Measurements from ENCODE around the gene NPFFR1. TPM values are rescaled to one million over a fixed set of nuclear protein-coding genes. Genes with fewer than 3 reads are reported as not detected.

The NPFFR1 gene
- total RNA-seq, 1 donor from 2014 or later = not detected

- no peak overlapping the region for H3K9ac ChIP-seq
- no peak overlapping the region for H2AFZ ChIP-seq (replicated peaks)
- no peaks in the 10 kb centered on the region for H4K20me1 ChIP-seq (ENCODE audit: low read depth)
- H3F3A ChIP-seq (ENCODE audit: low read depth) = no peaks in the 10 kb centered on the region
- Mint-ChIP-seq H3K27me3 (ENCODE audit: insufficient read depth, low read depth) (no peaks in the 10 kb centered on the region), H3K9me3 (no peaks in the 10 kb centered on the region), H3K4me1 (no peaks in the 10 kb centered on the region), H3K4me3 (no peak overlapping the region), H3K27ac (no peak overlapping the region), H3K36me3 (peaks cover 2% of the 10 kb centered on the region)
- H3K4me3 ChIP-seq = no peak overlapping the region
- no peak for TF ChIP-seq EZH2phosphoT487 (IDR thresholded peaks at IDR 0.05)
- no peak for TF ChIP-seq CTCF (IDR thresholded peaks at IDR 0.05)
- TF ChIP-seq EZH2 (IDR thresholded peaks at IDR 0.05) = no peak
- no peak for DNase-seq (ENCODE audit: low spot score)
- H3K79me2 ChIP-seq (ENCODE audit: low read depth) = no peaks in the 10 kb centered on the region
- no peak overlapping the region for H3K27ac ChIP-seq
- H3K4me1 ChIP-seq = no peaks in the 10 kb centered on the region
- no peak overlapping the region for H3K4me2 ChIP-seq
- H3K9me3 ChIP-seq (ENCODE audit: low read depth) = no peaks in the 10 kb centered on the region
- no peaks in the 10 kb centered on the region for H3K36me3 ChIP-seq
- H3K27me3 ChIP-seq = no peaks in the 10 kb centered on the region
Measured at GRCh38 chr10:70303730-70304129, 19.9 kb upstream of the NPFFR1 start.

GRCh38 chr10:70302292-70302691, 18.5 kb upstream of the NPFFR1 start:
- no peaks in the 10 kb centered on the region for H3K9me3 Mint-ChIP-seq
- no peaks in the 10 kb centered on the region for H3K79me2 ChIP-seq (ENCODE audit: low read depth)
- H3F3A ChIP-seq (ENCODE audit: low read depth) = peaks cover 2% of the 10 kb centered on the region
- no peak overlapping the region for H3K9ac ChIP-seq
- no peaks in the 10 kb centered on the region for H3K36me3 ChIP-seq
- no peak for DNase-seq (ENCODE audit: low spot score)
- H4K20me1 ChIP-seq (ENCODE audit: low read depth) = no peaks in the 10 kb centered on the region
- H3K4me1 Mint-ChIP-seq = peaks cover under 1% of the 10 kb centered on the region
- no peak overlapping the region for H3K27ac Mint-ChIP-seq
- no peaks in the 10 kb centered on the region for H3K27me3 Mint-ChIP-seq (ENCODE audit: insufficient read depth, low read depth)
- H3K27ac ChIP-seq = no peak overlapping the region
- TF ChIP-seq CTCF (IDR thresholded peaks at IDR 0.05) (no peak), EZH2phosphoT487 (IDR thresholded peaks at IDR 0.05) (no peak), EZH2 (IDR thresholded peaks at IDR 0.05) (no peak)
- H3K4me2 ChIP-seq = no peak overlapping the region
- H3K36me3 Mint-ChIP-seq = peaks cover 2% of the 10 kb centered on the region
- no peak overlapping the region for H3K4me3 ChIP-seq
- no peaks in the 10 kb centered on the region for H3K4me1 ChIP-seq
- H2AFZ ChIP-seq (replicated peaks) = no peak overlapping the region
- no peak overlapping the region for H3K4me3 Mint-ChIP-seq
- no peaks in the 10 kb centered on the region for H3K9me3 ChIP-seq (ENCODE audit: low read depth)
- H3K27me3 ChIP-seq = no peaks in the 10 kb centered on the region

- Histone ChIP-seq H3K36me3 (no peaks in the 10 kb centered on the region), H3K9ac (no peak overlapping the region), H3K4me1 (no peaks in the 10 kb centered on the region), H3F3A (ENCODE audit: low read depth) (peaks cover 5% of the 10 kb centered on the region), H2AFZ (replicated peaks) (no peak overlapping the region), H3K79me2 (ENCODE audit: low read depth) (no peaks in the 10 kb centered on the region), H3K27ac (no peak overlapping the region), H3K27me3 (no peaks in the 10 kb centered on the region), H3K4me3 (no peak overlapping the region), H3K4me2 (no peak overlapping the region), H4K20me1 (ENCODE audit: low read depth) (peaks cover 5% of the 10 kb centered on the region), H3K9me3 (ENCODE audit: low read depth) (no peaks in the 10 kb centered on the region)
- TF ChIP-seq EZH2phosphoT487 (IDR thresholded peaks at IDR 0.05) (no peak), CTCF (IDR thresholded peaks at IDR 0.05) (no peak), EZH2 (IDR thresholded peaks at IDR 0.05) (no peak)
- Mint-ChIP-seq H3K27me3 (ENCODE audit: insufficient read depth, low read depth) (no peaks in the 10 kb centered on the region), H3K9me3 (no peaks in the 10 kb centered on the region), H3K4me1 (peaks cover 4% of the 10 kb centered on the region), H3K27ac (no peak overlapping the region), H3K36me3 (peaks cover 2% of the 10 kb centered on the region), H3K4me3 (no peak overlapping the region)
- no peak for DNase-seq (ENCODE audit: low spot score)
Measured at GRCh38 chr10:70300908-70301597, 17.2 kb upstream of the NPFFR1 start.

Measured in neural progenitor cell (in vitro differentiated cells).